Measurements from ENCODE around the gene GPR25.

The GPR25 gene

GRCh38 chr1:200861937-200862647 is 10.7 kb upstream of the GPR25 start:
- TF ChIP-seq CTCF (IDR thresholded peaks at IDR 0.05; ENCODE audit: low read depth, low read length) (no peak), MAX (IDR thresholded peaks at IDR 0.05; ENCODE audit: low read depth, low read length) (peak; percentile 75), POLR2A (IDR thresholded peaks at IDR 0.05; ENCODE audit: extremely low read depth, insufficient read length) (no peak), MYC (IDR thresholded peaks at IDR 0.05; ENCODE audit: low read depth, low read length) (peak; percentile 40; the same call in 1 of the 2 replicates)
- no peak overlapping the region for H3K4me3 ChIP-seq (ENCODE audit: low read depth, low read length)
- peak; percentile 34 for DNase-seq (ENCODE audit: low read depth)

GRCh38 chr1:200862713-200863415 is 9.9 kb upstream of the GPR25 start:
- TF ChIP-seq MAX (IDR thresholded peaks at IDR 0.05; ENCODE audit: low read depth, low read length): no peak
- TF ChIP-seq POLR2A (IDR thresholded peaks at IDR 0.05; ENCODE audit: extremely low read depth, insufficient read length): no peak
- no peak for TF ChIP-seq MYC (IDR thresholded peaks at IDR 0.05; ENCODE audit: low read depth, low read length)
- no peak for TF ChIP-seq CTCF (IDR thresholded peaks at IDR 0.05; ENCODE audit: low read depth, low read length)
- DNase-seq (ENCODE audit: low read depth): no peak
- no peak overlapping the region for H3K4me3 ChIP-seq (ENCODE audit: low read depth, low read length)

- no peak for DNase-seq (ENCODE audit: low read depth)
- no peak for TF ChIP-seq MAX (IDR thresholded peaks at IDR 0.05; ENCODE audit: low read depth, low read length)
- TF ChIP-seq CTCF (IDR thresholded peaks at IDR 0.05; ENCODE audit: low read depth, low read length): no peak
- TF ChIP-seq POLR2A (IDR thresholded peaks at IDR 0.05; ENCODE audit: extremely low read depth, insufficient read length): no peak
- no peak for TF ChIP-seq MYC (IDR thresholded peaks at IDR 0.05; ENCODE audit: low read depth, low read length)
- no peak overlapping the region for H3K4me3 ChIP-seq (ENCODE audit: low read depth, low read length)
Measured at GRCh38 chr1:200866116-200866515, 6.7 kb upstream of the GPR25 start.

- TF ChIP-seq MAX (IDR thresholded peaks at IDR 0.05; ENCODE audit: low read depth, low read length) (no peak), CTCF (IDR thresholded peaks at IDR 0.05; ENCODE audit: low read depth, low read length) (no peak), POLR2A (IDR thresholded peaks at IDR 0.05; ENCODE audit: extremely low read depth, insufficient read length) (no peak), MYC (IDR thresholded peaks at IDR 0.05; ENCODE audit: low read depth, low read length) (no peak)
- no peak overlapping the region for H3K4me3 ChIP-seq (ENCODE audit: low read depth, low read length)
- DNase-seq (ENCODE audit: low read depth): no peak
Measured at GRCh38 chr1:200866521-200866920, 6.3 kb upstream of the GPR25 start.

GRCh38 chr1:200867018-200867811 is 5.6 kb upstream of the GPR25 start:
- DNase-seq (ENCODE audit: low read depth): no peak
- no peak overlapping the region for H3K4me3 ChIP-seq (ENCODE audit: low read depth, low read length)
- TF ChIP-seq MYC (IDR thresholded peaks at IDR 0.05; ENCODE audit: low read depth, low read length): no peak
- TF ChIP-seq MAX (IDR thresholded peaks at IDR 0.05; ENCODE audit: low read depth, low read length): no peak
- no peak for TF ChIP-seq CTCF (IDR thresholded peaks at IDR 0.05; ENCODE audit: low read depth, low read length)
- TF ChIP-seq POLR2A (IDR thresholded peaks at IDR 0.05; ENCODE audit: extremely low read depth, insufficient read length): no peak

All from NB4 (cell line).